ENCODE measurements around the gene TEX36.

Gene TEX36

GRCh38 chr10:125638555-125638954 is 44.4 kb downstream of the TEX36 start:
- no peak overlapping the region for H3K27ac ChIP-seq (ENCODE audit: insufficient read depth, low read depth, low read length, poor library complexity, severe bottlenecking)
- H3K9me3 ChIP-seq (ENCODE audit: control insufficient read depth, low read length) = no peaks in the 10 kb centered on the region
- peaks cover 8% of the 10 kb centered on the region for H3K4me1 ChIP-seq (ENCODE audit: control insufficient read depth, insufficient read depth, low read length)
- no peak overlapping the region for H3K4me3 ChIP-seq (ENCODE audit: insufficient read depth, low read depth, low read length)
- H3K27me3 ChIP-seq (ENCODE audit: control insufficient read depth, insufficient read depth, low read length, poor library complexity, severe bottlenecking) = no peaks in the 10 kb centered on the region
- H3K36me3 ChIP-seq (ENCODE audit: control insufficient read depth, insufficient read depth, low read length) = no peaks in the 10 kb centered on the region
- 81 to 85% methylated on average over 7 of the region's 7 CpGs for WGBS, 2 experiments

GRCh38 chr10:125637496-125637895 is 45.5 kb downstream of the TEX36 start:
- Histone ChIP-seq H3K4me1 (ENCODE audit: control insufficient read depth, insufficient read depth, low read length) (peaks cover 8% of the 10 kb centered on the region), H3K27ac (ENCODE audit: insufficient read depth, low read depth, low read length, poor library complexity, severe bottlenecking) (no peak overlapping the region), H3K9me3 (ENCODE audit: control insufficient read depth, low read length) (no peaks in the 10 kb centered on the region), H3K36me3 (ENCODE audit: control insufficient read depth, insufficient read depth, low read length) (no peaks in the 10 kb centered on the region), H3K4me3 (ENCODE audit: insufficient read depth, low read depth, low read length) (no peak overlapping the region), H3K27me3 (ENCODE audit: control insufficient read depth, insufficient read depth, low read length, poor library complexity, severe bottlenecking) (no peaks in the 10 kb centered on the region)
- 70 to 76% methylated on average over 6 of the region's 6 CpGs for WGBS, 2 experiments

DNA sequence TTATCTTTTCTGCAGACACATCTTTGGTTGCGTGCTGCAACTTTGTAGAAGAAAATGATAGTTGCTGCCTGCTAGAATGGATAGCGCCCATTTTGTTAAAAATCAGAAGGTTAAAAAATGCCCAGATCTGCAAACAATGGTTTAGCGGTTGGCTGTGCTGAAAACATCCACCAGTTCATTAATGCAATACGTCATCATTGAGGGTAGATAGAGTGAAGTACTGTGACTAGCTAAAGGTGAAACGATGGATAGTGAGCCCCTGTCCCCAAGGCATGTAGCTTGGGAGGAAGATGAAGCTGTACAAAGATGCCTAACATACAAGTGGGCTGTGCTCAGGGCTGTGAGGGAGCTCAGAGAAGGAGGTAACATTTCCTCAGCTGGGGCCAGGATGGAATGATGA is 48.4 kb downstream of the TEX36 start:
- WGBS, 2 experiments = 94 to 97% methylated on average over 5 of the region's 5 CpGs
- Histone ChIP-seq H3K27ac (ENCODE audit: insufficient read depth, low read depth, low read length, poor library complexity, severe bottlenecking) (no peak overlapping the region), H3K36me3 (ENCODE audit: control insufficient read depth, insufficient read depth, low read length) (no peaks in the 10 kb centered on the region), H3K4me3 (ENCODE audit: insufficient read depth, low read depth, low read length) (no peak overlapping the region), H3K4me1 (ENCODE audit: control insufficient read depth, insufficient read depth, low read length) (peaks cover 8% of the 10 kb centered on the region), H3K9me3 (ENCODE audit: control insufficient read depth, low read length) (no peaks in the 10 kb centered on the region), H3K27me3 (ENCODE audit: control insufficient read depth, insufficient read depth, low read length, poor library complexity, severe bottlenecking) (no peaks in the 10 kb centered on the region)

GRCh38 chr10:125633517-125633999 is 49.4 kb downstream of the TEX36 start:
- H3K27me3 ChIP-seq (ENCODE audit: control insufficient read depth, insufficient read depth, low read length, poor library complexity, severe bottlenecking) = no peaks in the 10 kb centered on the region
- WGBS, 2 experiments = 90 to 93% methylated on average over 13 of the region's 13 CpGs
- no peaks in the 10 kb centered on the region for H3K9me3 ChIP-seq (ENCODE audit: control insufficient read depth, low read length)
- no peak overlapping the region for H3K27ac ChIP-seq (ENCODE audit: insufficient read depth, low read depth, low read length, poor library complexity, severe bottlenecking)
- H3K36me3 ChIP-seq (ENCODE audit: control insufficient read depth, insufficient read depth, low read length) = no peaks in the 10 kb centered on the region
- no peak overlapping the region for H3K4me3 ChIP-seq (ENCODE audit: insufficient read depth, low read depth, low read length)
- H3K4me1 ChIP-seq (ENCODE audit: control insufficient read depth, insufficient read depth, low read length) = peaks cover 8% of the 10 kb centered on the region

DNA sequence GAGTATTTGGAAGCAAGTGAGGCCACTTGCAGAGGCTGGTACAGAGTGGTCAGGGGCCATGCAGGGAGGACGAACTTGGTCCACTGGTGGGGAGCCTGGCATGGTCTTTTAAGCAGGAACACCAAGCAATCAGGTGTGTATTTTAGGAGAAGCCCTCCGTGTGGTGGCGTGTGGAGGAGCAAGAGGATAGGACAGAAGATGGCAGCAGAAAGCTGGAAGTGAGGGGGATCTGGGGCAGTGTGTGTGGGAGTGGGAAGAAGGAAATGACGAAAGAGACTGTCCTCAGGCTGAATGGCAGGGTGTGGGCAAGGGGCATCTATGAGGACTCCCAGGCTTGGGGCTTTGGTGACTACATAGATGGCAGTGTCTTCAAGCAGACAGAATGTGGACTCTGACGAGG is 51.2 kb downstream of the TEX36 start:
- H3K4me3 ChIP-seq (ENCODE audit: insufficient read depth, low read depth, low read length) = no peak overlapping the region
- WGBS, 2 experiments = 89 to 93% methylated on average over 5 of the region's 5 CpGs
- no peak overlapping the region for H3K27ac ChIP-seq (ENCODE audit: insufficient read depth, low read depth, low read length, poor library complexity, severe bottlenecking)
- no peaks in the 10 kb centered on the region for H3K4me1 ChIP-seq (ENCODE audit: control insufficient read depth, insufficient read depth, low read length)
- H3K36me3 ChIP-seq (ENCODE audit: control insufficient read depth, insufficient read depth, low read length) = no peaks in the 10 kb centered on the region
- H3K9me3 ChIP-seq (ENCODE audit: control insufficient read depth, low read length) = no peaks in the 10 kb centered on the region
- no peaks in the 10 kb centered on the region for H3K27me3 ChIP-seq (ENCODE audit: control insufficient read depth, insufficient read depth, low read length, poor library complexity, severe bottlenecking)

GRCh38 chr10:125629758-125630376 is 53.1 kb downstream of the TEX36 start:
- H3K4me1 ChIP-seq (ENCODE audit: control insufficient read depth, insufficient read depth, low read length) = no peaks in the 10 kb centered on the region

GRCh38 chr10:125628104-125629049 is 54.6 kb downstream of the TEX36 start:
- no peaks in the 10 kb centered on the region for H3K27me3 ChIP-seq (ENCODE audit: control insufficient read depth, insufficient read depth, low read length, poor library complexity, severe bottlenecking)
- no peak overlapping the region for H3K4me3 ChIP-seq (ENCODE audit: insufficient read depth, low read depth, low read length)
- 90 to 93% methylated on average over 10 to 11 of the region's 11 CpGs for WGBS, 2 experiments
- no peaks in the 10 kb centered on the region for H3K4me1 ChIP-seq (ENCODE audit: control insufficient read depth, insufficient read depth, low read length)
- H3K9me3 ChIP-seq (ENCODE audit: control insufficient read depth, low read length) = no peaks in the 10 kb centered on the region
- no peaks in the 10 kb centered on the region for H3K36me3 ChIP-seq (ENCODE audit: control insufficient read depth, insufficient read depth, low read length)
- no peak overlapping the region for H3K27ac ChIP-seq (ENCODE audit: insufficient read depth, low read depth, low read length, poor library complexity, severe bottlenecking)

More at GRCh38 chr10:125629758-125630376, 53.1 kb downstream of the TEX36 start:
- Histone ChIP-seq H3K36me3 (ENCODE audit: control insufficient read depth, insufficient read depth, low read length) (no peaks in the 10 kb centered on the region), H3K27ac (ENCODE audit: insufficient read depth, low read depth, low read length, poor library complexity, severe bottlenecking) (no peak overlapping the region), H3K27me3 (ENCODE audit: control insufficient read depth, insufficient read depth, low read length, poor library complexity, severe bottlenecking) (no peaks in the 10 kb centered on the region), H3K9me3 (ENCODE audit: control insufficient read depth, low read length) (no peaks in the 10 kb centered on the region), H3K4me3 (ENCODE audit: insufficient read depth, low read depth, low read length) (no peak overlapping the region)
- WGBS, 2 experiments = 96 to 97% methylated on average over 3 of the region's 3 CpGs

- H3K4me1 ChIP-seq (ENCODE audit: control insufficient read depth, insufficient read depth, low read length) = no peaks in the 10 kb centered on the region
- H3K4me3 ChIP-seq (ENCODE audit: insufficient read depth, low read depth, low read length) = no peak overlapping the region
- no peaks in the 10 kb centered on the region for H3K36me3 ChIP-seq (ENCODE audit: control insufficient read depth, insufficient read depth, low read length)
- H3K27ac ChIP-seq (ENCODE audit: insufficient read depth, low read depth, low read length, poor library complexity, severe bottlenecking) = no peak overlapping the region
- WGBS, 2 experiments = 88 to 91% methylated on average over 4 of the region's 4 CpGs
- H3K9me3 ChIP-seq (ENCODE audit: control insufficient read depth, low read length) = no peaks in the 10 kb centered on the region
- H3K27me3 ChIP-seq (ENCODE audit: control insufficient read depth, insufficient read depth, low read length, poor library complexity, severe bottlenecking) = no peaks in the 10 kb centered on the region
These were observed 55.3 kb downstream of the TEX36 start for GRCh38 chr10:125627646-125628045.

- 58 to 67% methylated on average over 6 of the region's 6 CpGs for WGBS, 2 experiments
- no peaks in the 10 kb centered on the region for H3K4me1 ChIP-seq (ENCODE audit: control insufficient read depth, insufficient read depth, low read length)
- H3K27me3 ChIP-seq (ENCODE audit: control insufficient read depth, insufficient read depth, low read length, poor library complexity, severe bottlenecking) = no peaks in the 10 kb centered on the region
- H3K4me3 ChIP-seq (ENCODE audit: insufficient read depth, low read depth, low read length) = no peak overlapping the region
- H3K27ac ChIP-seq (ENCODE audit: insufficient read depth, low read depth, low read length, poor library complexity, severe bottlenecking) = no peak overlapping the region
- no peaks in the 10 kb centered on the region for H3K36me3 ChIP-seq (ENCODE audit: control insufficient read depth, insufficient read depth, low read length)
- no peaks in the 10 kb centered on the region for H3K9me3 ChIP-seq (ENCODE audit: control insufficient read depth, low read length)
These were observed 56.3 kb downstream of the TEX36 start for GRCh38 chr10:125626671-125627070.

DNA sequence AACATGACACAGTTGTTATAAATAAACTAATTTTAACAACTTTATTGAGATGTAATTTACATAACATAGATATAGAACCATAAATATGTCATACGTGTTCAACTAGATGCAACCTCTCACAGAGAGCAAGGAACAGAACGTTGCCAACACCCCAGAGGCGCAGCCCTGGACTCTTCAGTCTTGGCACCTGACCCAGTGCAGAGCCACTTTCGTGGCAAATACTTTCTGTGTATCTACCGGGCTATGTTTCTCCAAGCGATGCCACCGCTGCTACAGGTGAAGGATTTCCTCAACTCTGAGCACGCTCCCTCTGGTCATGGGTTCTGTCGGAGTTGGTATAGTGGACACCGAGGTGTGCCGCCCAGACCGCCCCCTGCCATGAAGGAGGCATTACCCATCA is 57.4 kb downstream of the TEX36 start:
- Histone ChIP-seq H3K27me3 (ENCODE audit: control insufficient read depth, insufficient read depth, low read length, poor library complexity, severe bottlenecking) (no peaks in the 10 kb centered on the region), H3K4me3 (ENCODE audit: insufficient read depth, low read depth, low read length) (no peak overlapping the region), H3K9me3 (ENCODE audit: control insufficient read depth, low read length) (no peaks in the 10 kb centered on the region), H3K36me3 (ENCODE audit: control insufficient read depth, insufficient read depth, low read length) (no peaks in the 10 kb centered on the region), H3K27ac (ENCODE audit: insufficient read depth, low read depth, low read length, poor library complexity, severe bottlenecking) (no peak overlapping the region), H3K4me1 (ENCODE audit: control insufficient read depth, insufficient read depth, low read length) (no peaks in the 10 kb centered on the region)
- 95 to 97% methylated on average over 12 of the region's 12 CpGs for WGBS, 2 experiments
